Measurements from ENCODE around the gene RPS6KA5. TPM values are rescaled to one million over a fixed set of nuclear protein-coding genes. Genes with fewer than 3 reads are reported as not detected.
"Not testable (repeated sequence)": the region's sequence is repeated elsewhere in the genome, so short reads cannot be mapped to it uniquely, and the experiment has no call there.

RPS6KA5 gene
- polyA plus RNA-seq, 1 experiment, result 0.22 TPM

DNA sequence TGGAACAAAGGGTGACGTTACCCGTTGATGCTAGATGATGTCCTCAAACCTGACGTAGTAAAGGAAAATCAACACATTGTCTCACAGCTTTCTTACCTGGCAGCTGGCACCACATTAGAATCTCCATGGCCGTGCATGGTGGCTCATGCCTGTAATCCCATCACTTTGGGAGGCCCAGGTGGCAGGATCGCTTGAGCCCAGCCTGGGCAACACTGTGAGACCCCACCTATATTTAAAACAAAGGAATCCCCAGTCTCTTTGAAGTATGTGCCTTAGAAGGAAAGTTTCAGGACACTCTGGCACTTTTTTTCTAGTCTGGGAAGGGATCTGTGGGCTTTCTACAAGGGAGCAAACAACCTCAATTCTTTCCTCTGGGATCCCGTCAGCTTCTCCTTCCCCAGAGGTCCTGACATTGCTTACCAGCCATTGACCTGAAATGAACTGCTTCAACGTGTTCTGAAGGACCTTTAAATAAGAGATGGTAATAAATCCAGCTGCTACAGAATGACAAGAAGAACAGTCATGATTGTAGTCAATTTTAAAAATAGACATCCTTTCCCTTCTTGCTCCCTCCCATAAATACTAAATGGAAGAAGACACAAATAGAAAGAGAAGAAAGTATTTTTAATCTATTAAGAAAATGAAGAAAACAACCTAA, 210.5 kb downstream of the RPS6KA5 start:
- peaks cover 4% of the 10 kb centered on the region; the same call in 1 of the 2 replicates for H3K27me3 ChIP-seq (ENCODE audit: control insufficient read depth, insufficient read depth, low read length)
- no peak for DNase-seq (ENCODE audit: low read depth)
- H3K4me3 ChIP-seq (ENCODE audit: low read depth, low read length), result no peak overlapping the region
- no peaks in the 10 kb centered on the region for H3K36me3 ChIP-seq (ENCODE audit: control insufficient read depth, insufficient read depth, low read length)
- POLR2A ChIA-PET, result no interaction called here
- TF ChIP-seq, protein P1, sequence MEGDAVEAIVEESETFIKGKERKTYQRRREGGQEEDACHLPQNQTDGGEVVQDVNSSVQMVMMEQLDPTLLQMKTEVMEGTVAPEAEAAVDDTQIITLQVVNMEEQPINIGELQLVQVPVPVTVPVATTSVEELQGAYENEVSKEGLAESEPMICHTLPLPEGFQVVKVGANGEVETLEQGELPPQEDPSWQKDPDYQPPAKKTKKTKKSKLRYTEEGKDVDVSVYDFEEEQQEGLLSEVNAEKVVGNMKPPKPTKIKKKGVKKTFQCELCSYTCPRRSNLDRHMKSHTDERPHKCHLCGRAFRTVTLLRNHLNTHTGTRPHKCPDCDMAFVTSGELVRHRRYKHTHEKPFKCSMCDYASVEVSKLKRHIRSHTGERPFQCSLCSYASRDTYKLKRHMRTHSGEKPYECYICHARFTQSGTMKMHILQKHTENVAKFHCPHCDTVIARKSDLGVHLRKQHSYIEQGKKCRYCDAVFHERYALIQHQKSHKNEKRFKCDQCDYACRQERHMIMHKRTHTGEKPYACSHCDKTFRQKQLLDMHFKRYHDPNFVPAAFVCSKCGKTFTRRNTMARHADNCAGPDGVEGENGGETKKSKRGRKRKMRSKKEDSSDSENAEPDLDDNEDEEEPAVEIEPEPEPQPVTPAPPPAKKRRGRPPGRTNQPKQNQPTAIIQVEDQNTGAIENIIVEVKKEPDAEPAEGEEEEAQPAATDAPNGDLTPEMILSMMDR (IDR thresholded peaks at IDR 0.05; ENCODE audit: insufficient read depth, low read depth, low read length), result no peak
- CTCF ChIA-PET, result no interaction called here

DNA sequence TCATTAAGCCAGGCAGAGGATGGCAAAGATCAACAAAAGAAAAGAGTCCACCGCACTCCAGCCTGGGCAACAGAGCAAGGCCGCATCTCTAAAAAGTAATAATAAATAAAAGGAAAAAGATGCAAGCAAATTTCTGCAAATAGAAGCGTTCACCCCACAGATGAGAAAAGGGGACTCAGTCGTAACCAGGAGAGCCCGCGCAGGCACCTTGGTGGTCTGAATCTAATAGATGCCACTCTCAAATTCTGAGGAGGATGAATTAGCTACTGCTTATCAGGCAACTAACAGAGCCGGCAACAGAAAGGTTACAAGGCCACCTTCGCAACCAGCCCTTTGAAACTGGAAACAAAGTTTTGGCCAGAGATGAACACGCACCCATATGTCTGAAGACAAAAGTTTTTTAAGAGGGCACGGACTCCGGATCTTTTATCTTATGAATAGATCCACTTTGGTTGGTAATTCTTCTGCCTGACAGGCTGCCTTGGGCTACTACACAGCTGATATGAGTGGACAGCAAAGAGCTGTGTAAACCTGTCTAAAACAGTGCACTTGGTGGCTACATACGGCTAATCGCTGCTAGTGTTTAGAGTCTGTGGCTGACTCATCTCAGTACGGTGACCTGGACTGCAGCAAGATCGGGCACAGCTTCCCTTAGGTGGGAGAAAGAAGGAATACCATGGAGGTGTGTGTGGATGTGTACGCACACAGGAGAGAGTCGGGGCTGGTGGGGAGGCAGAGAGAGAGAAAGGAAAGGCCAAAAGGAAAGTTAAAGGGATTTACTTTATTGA, 211.3 kb downstream of the RPS6KA5 start:
- no peak for DNase-seq (ENCODE audit: low read depth)
- no peaks in the 10 kb centered on the region for H3K36me3 ChIP-seq (ENCODE audit: control insufficient read depth, insufficient read depth, low read length)
- H3K4me3 ChIP-seq (ENCODE audit: low read depth, low read length), result no peak overlapping the region
- peaks cover 4% of the 10 kb centered on the region; the same call in 1 of the 2 replicates for H3K27me3 ChIP-seq (ENCODE audit: control insufficient read depth, insufficient read depth, low read length)
- TF ChIP-seq, protein P1 (IDR thresholded peaks at IDR 0.05; ENCODE audit: insufficient read depth, low read depth, low read length), result no peak
- POLR2A ChIA-PET, result no interaction called here
- CTCF ChIA-PET, result no interaction called here

DNA sequence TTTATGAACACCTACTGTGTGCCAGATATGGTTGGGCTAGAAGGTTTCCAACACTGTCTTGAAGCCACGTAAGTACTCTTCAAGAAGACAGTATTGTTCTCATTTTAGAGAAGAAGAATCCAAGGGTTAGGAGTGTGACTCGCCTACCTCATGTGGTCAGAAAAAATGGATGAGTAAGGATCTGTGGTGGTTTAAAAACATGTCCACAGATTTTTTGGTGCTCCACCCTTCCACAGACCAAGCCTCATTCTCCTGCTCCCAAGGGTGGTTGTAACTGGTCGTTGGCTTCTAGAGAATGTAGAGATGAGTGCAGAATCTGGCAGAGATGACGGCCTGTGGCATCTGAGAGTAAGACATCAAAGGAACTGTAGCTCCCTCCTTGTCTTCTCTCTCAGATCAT, 213.9 kb downstream of the RPS6KA5 start:
- TF ChIP-seq, protein P1 (IDR thresholded peaks at IDR 0.05; ENCODE audit: insufficient read depth, low read depth, low read length), result no peak

DNA sequence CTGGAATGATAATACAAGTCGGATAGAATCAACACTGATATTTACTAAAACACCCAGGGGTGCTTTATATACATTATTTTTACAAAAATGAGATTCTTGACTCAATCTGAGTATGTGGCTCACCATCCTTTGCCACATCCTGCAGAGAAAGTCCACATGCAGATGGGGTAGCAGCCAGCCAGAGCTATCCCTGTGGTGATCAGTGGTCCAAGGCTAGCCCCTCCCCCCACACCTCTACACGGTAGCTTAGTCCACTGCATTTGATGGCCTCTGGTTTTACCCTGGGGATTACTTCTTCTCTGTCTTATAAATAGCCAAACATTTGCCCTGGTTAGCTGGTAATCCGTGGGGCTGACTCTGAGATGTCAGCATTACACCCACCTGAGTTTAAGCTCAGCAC, 216.1 kb downstream of the RPS6KA5 start:
- ChIA-PET POLR2A (no interaction called here), CTCF (interaction anchor here (0.6 to 1.0 kb wide), 2 partner anchors 122 to 333 kb away, joined by 3 read pairs; no protein-coding TSS in a partner anchor)
- TF ChIP-seq, protein P1 (IDR thresholded peaks at IDR 0.05; ENCODE audit: insufficient read depth, low read depth, low read length), result no peak
- H3K36me3 ChIP-seq (ENCODE audit: control insufficient read depth, insufficient read depth, low read length), result no peaks in the 10 kb centered on the region
- no peak for DNase-seq (ENCODE audit: low read depth)
- no peak overlapping the region for H3K4me3 ChIP-seq (ENCODE audit: low read depth, low read length)
- H3K27me3 ChIP-seq (ENCODE audit: control insufficient read depth, insufficient read depth, low read length), result peaks cover 4% of the 10 kb centered on the region; the same call in 1 of the 2 replicates

More for the DNA sequence above, 213.9 kb downstream of the RPS6KA5 start:
- Histone ChIP-seq H3K36me3 (ENCODE audit: control insufficient read depth, insufficient read depth, low read length) (no peaks in the 10 kb centered on the region), H3K4me3 (ENCODE audit: low read depth, low read length) (no peak overlapping the region), H3K27me3 (ENCODE audit: control insufficient read depth, insufficient read depth, low read length) (peaks cover 4% of the 10 kb centered on the region; the same call in 1 of the 2 replicates)
- ChIA-PET CTCF (interaction anchor here (0.9 kb wide), 1 partner anchor 40 kb away, joined by 3 read pairs; no protein-coding TSS in a partner anchor), POLR2A (no interaction called here)
- DNase-seq (ENCODE audit: low read depth), result no peak

DNA sequence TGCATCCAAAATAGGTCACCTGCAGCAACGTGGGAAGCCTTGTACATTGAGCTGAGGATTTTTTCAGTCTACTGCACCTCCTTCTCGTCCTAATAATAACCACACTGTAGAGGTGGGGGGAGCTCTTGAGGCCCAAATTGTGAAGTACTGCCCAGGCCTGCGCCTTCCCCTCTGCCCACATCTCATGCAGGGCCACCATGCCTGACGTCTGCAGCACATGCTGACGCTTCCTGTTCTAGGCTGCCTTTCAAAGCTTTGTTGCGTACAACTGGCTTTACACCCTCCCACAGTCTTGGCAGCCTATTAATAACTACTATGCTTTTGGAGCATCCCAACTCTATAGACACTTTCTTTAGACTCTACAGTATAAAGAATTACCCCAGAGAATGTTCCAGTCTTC, 217.7 kb downstream of the RPS6KA5 start:
- Histone ChIP-seq H3K36me3 (ENCODE audit: control insufficient read depth, insufficient read depth, low read length) (no peaks in the 10 kb centered on the region), H3K4me3 (ENCODE audit: low read depth, low read length) (no peak overlapping the region), H3K27me3 (ENCODE audit: control insufficient read depth, insufficient read depth, low read length) (no peaks in the 10 kb centered on the region)
- no peak for DNase-seq (ENCODE audit: low read depth)
- TF ChIP-seq, protein P1 (IDR thresholded peaks at IDR 0.05; ENCODE audit: insufficient read depth, low read depth, low read length), result no peak
- CTCF ChIA-PET, result interaction anchor here (0.6 kb wide), 1 partner anchor 60 kb away, joined by 3 read pairs; no protein-coding TSS in a partner anchor
- POLR2A ChIA-PET, result no interaction called here

DNA sequence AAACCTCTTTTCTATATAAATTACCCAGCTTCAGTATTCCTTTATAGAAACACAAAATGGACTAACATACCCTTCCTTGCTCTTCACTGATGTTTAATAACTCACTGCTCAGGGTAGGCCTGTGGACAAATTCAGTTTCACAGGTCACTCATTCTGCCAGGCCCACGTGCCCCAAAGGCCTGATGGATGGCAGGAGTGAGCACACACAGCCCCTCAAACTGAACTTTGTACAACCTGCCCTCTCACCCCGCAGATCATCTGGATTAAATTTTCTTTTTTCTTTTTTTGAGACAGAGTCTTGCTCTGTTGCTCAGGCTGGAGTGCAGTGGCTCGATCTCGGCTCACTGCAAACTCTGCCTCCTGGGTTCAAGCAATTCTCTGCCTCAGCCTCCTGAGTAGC, 219.8 kb downstream of the RPS6KA5 start:
- H3K27me3 ChIP-seq (ENCODE audit: control insufficient read depth, insufficient read depth, low read length); H3K4me3 ChIP-seq (ENCODE audit: low read depth, low read length); DNase-seq (ENCODE audit: low read depth); CTCF ChIA-PET; H3K36me3 ChIP-seq (ENCODE audit: control insufficient read depth, insufficient read depth, low read length); POLR2A ChIA-PET: not testable (repeated sequence)
